Liver (tissue), 9 donors: ENCODE measurements around the gene SLC4A3. TPM values are rescaled to one million over a fixed set of nuclear protein-coding genes. Genes with fewer than 3 reads are reported as not detected.

ENCODE experiments used
- DNase-seq: peaks from one replicate; pipeline ENCODE4 v3.0.0-alpha.2; 2017; ENCODE audit warnings: low spot score
- H3K27ac ChIP-seq, 2 donors: one replicate each; pipeline ENCODE4 v1.7.0; 2013; ENCODE audit warnings: inconsistent platforms in 2 of 2, low read length in 2 of 2, control low read depth in 1 of 2, low read depth in 1 of 2, mild to moderate bottlenecking in 1 of 2
- H3K27me3 ChIP-seq, 4 donors: one replicate each; pipeline versions ENCODE4 v1.6.1 to v1.7.0; 2013; ENCODE audit warnings: low read length in 3 of 4, inconsistent platforms in 1 of 4, mild to moderate bottlenecking in 1 of 4, moderate library complexity in 1 of 4; ENCODE audit not compliant: control insufficient read depth in 4 of 4, insufficient read depth in 4 of 4
- H3K36me3 ChIP-seq, 4 donors: one replicate each; pipeline versions ENCODE4 v1.6.1 to v1.7.0; 2013; ENCODE audit warnings: low read length in 3 of 4, mild to moderate bottlenecking in 3 of 4, low read depth in 1 of 4, moderate library complexity in 1 of 4; ENCODE audit not compliant: control insufficient read depth in 4 of 4, insufficient read depth in 3 of 4
- H3K4me1 ChIP-seq, 4 donors: one replicate each; pipeline versions ENCODE4 v1.6.1 to v1.7.0; 2013; ENCODE audit warnings: low read length in 3 of 4, mild to moderate bottlenecking in 3 of 4, moderate library complexity in 1 of 4; ENCODE audit not compliant: control insufficient read depth in 4 of 4, insufficient read depth in 4 of 4
- H3K4me3 ChIP-seq, 3 donors: one replicate each; pipeline versions ENCODE4 v1.6.1 to v1.7.0; 2013; ENCODE audit warnings: low read length in 3 of 3, control low read depth in 1 of 3, low read depth in 1 of 3, mild to moderate bottlenecking in 1 of 3
- H3K9ac ChIP-seq, 2 donors: one replicate each; pipeline ENCODE4 v1.7.0; 2013; ENCODE audit warnings: low read length in 2 of 2, mild to moderate bottlenecking in 2 of 2, moderate library complexity in 2 of 2, control low read depth in 1 of 2, low read depth in 1 of 2
- H3K9me3 ChIP-seq, 4 donors: one replicate each; pipeline versions ENCODE4 v1.6.1 to v1.7.0; 2013; ENCODE audit warnings: low read length in 3 of 4; ENCODE audit not compliant: control insufficient read depth in 4 of 4
- FOXA1 ChIP-seq: IDR thresholded peaks from 2 replicates; pipeline ENCODE4 v1.6.1; 2016; ENCODE audit warnings: antibody characterized with exemption
- FOXA2 ChIP-seq: IDR thresholded peaks from 2 replicates; pipeline ENCODE4 v1.6.1; 2016; ENCODE audit warnings: antibody characterized with exemption
- GABPA ChIP-seq, 2 donors: IDR thresholded peaks in 1 of 2; conservative IDR thresholded peaks in 1 of 2; 2 replicates each; pipeline ENCODE4 v1.6.1; 2016; ENCODE audit warnings: antibody characterized with exemption in 2 of 2, mild to moderate bottlenecking in 1 of 2, moderate library complexity in 1 of 2
- HNF4A ChIP-seq, 2 donors: conservative IDR thresholded peaks; 2 replicates each; pipeline ENCODE4 v1.6.1; 2016; ENCODE audit warnings: antibody characterized with exemption in 2 of 2, mild to moderate bottlenecking in 2 of 2
- HNF4G ChIP-seq: IDR thresholded peaks from 2 replicates; pipeline ENCODE4 v1.6.1; 2016; ENCODE audit warnings: antibody characterized with exemption
- JUND ChIP-seq, 2 donors: IDR thresholded peaks; 2 replicates each; pipeline ENCODE4 v1.6.1; 2016; ENCODE audit warnings: antibody characterized with exemption in 2 of 2
- NR2F2 ChIP-seq: IDR thresholded peaks from 2 replicates; pipeline ENCODE4 v1.6.1; 2016; ENCODE audit warnings: antibody characterized with exemption
- RAD21 ChIP-seq, 2 donors: IDR thresholded peaks; 2 replicates each; pipeline ENCODE4 v1.6.1; 2016; ENCODE audit warnings: antibody characterized with exemption in 2 of 2, mild to moderate bottlenecking in 2 of 2
- RXRA ChIP-seq, 2 donors: IDR thresholded peaks; 2 replicates each; pipeline ENCODE4 v1.6.1; 2017 to 2018; ENCODE audit warnings: antibody characterized with exemption in 2 of 2, mild to moderate bottlenecking in 1 of 2
- TAF1 ChIP-seq: conservative IDR thresholded peaks from 2 replicates; pipeline ENCODE4 v1.6.1; 2016; ENCODE audit warnings: antibody characterized with exemption, mild to moderate bottlenecking
- YY1 ChIP-seq: IDR thresholded peaks from 2 replicates; pipeline ENCODE4 v1.6.1; 2016; ENCODE audit warnings: antibody characterized with exemption, mild to moderate bottlenecking
- WGBS: extraction: QIAGEN DNeasy Blood & Tissue Kit; methylation state at CpG from one replicate; pipeline ENCODE4 v1.1.7; 2013; 5-methylcytosine and 5-hydroxymethylcytosine counted together
- polyA plus RNA-seq, 2 donors: library from polyadenylated mRNA; stranded (reverse) in 1 of 2; unstranded in 1 of 2; fragments of 200-250 nt in 1 of 2; fragments of >200 nt in 1 of 2; fragmentation: Nextera tagmentation in 1 of 2; extraction: Ambion mirVana in 1 of 2; gene quantifications; one replicate each; pipeline versions ENCODE4 v1.2.1 to v1.2.3, GENCODE V29; 2013 to 2015
- total RNA-seq, 2 donors: library from RNA; depleted of rRNA; stranded (reverse); fragments of >200 nt; gene quantifications; one replicate each; pipeline ENCODE4 v1.2.3, GENCODE V29; 2014
- TF ChIP-seq, protein P1 (sequence below): IDR thresholded peaks from 2 replicates; pipeline ENCODE4 v1.6.1; 2016; ENCODE audit warnings: antibody characterized with exemption
- TF ChIP-seq, protein P2 (sequence below): IDR thresholded peaks from 2 replicates; pipeline ENCODE4 v1.6.1; 2016; ENCODE audit warnings: antibody characterized with exemption
- TF ChIP-seq, protein P3 (sequence below): IDR thresholded peaks from 2 replicates; pipeline ENCODE4 v1.6.1; 2016; ENCODE audit warnings: antibody characterized with exemption
- TF ChIP-seq, protein P4 (sequence below): IDR thresholded peaks from 2 replicates; pipeline ENCODE4 v1.6.1; 2016; ENCODE audit warnings: antibody characterized with exemption, mild to moderate bottlenecking
- TF ChIP-seq, protein P5 (sequence below): fragments of 150-350 bp; IDR thresholded peaks from 2 replicates; pipeline ENCODE4 v1.5.1; 2017; ENCODE audit warnings: improper control_type of control experiment, low read depth, low read length; ENCODE audit not compliant: missing input control
- donor health status: healthy.
- donor health status: healthy.
- donor health status: healthy.
- donor health status: healthy.
- donor health status: healthy.

The SLC4A3 gene
- total and polyA plus RNA-seq, 4 donors = 0.08 to 0.19 (median 0.08) TPM

DNA sequence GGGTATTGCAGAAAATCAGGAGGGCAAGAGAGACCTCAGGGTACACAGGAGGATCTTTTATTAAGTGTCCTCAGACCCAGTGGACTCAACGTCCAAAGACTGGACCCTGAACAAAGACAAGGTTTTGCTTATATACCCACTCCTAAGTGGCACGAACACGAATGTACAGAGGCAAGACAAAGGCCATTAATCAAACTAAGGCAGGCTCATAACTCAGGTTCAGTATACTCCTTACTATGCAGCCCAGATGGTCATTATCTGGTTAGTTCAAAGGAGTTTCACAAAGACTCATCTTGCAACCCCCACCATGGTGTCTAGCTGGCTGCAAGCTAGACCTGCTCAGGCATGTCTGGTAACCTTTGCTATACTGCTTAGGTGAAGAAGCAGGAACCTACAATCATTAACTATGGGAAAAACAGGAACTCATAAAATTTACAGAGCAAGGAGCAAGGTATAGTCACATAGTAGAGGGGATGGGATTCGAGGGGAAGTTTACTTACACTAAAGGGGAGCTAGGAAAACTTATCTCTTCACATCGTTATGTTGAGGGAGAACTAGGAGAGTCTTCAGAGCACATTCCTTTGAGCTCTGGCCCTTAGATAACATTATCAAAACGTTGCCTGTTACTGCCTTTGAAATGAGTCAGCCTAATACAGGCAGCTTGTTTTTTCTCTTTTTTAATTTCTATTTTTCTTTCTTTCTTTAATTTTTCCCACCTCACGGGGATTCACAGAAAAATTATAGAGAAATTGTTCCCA is 33.9 kb downstream of the SLC4A3 start:
- no peaks in the 10 kb centered on the region for H3K27me3 ChIP-seq
- 49% methylated on average over 7 of the region's 7 CpGs for WGBS
- TF ChIP-seq RXRA (IDR thresholded peaks at IDR 0.05) = no peak
- TF ChIP-seq, protein P1, sequence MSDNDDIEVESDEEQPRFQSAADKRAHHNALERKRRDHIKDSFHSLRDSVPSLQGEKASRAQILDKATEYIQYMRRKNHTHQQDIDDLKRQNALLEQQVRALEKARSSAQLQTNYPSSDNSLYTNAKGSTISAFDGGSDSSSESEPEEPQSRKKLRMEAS = no peak
- no peak overlapping the region for H3K9ac ChIP-seq
- no peak overlapping the region for H3K27ac ChIP-seq
- H3K9me3 ChIP-seq = peaks cover 0 to 5% (median 2%) of the 10 kb centered on the region in 4 donors
- no peaks in the 10 kb centered on the region for H3K36me3 ChIP-seq
- H3K4me3 ChIP-seq = no peak overlapping the region
- no peak for DNase-seq
- no peaks in the 10 kb centered on the region for H3K4me1 ChIP-seq

DNA sequence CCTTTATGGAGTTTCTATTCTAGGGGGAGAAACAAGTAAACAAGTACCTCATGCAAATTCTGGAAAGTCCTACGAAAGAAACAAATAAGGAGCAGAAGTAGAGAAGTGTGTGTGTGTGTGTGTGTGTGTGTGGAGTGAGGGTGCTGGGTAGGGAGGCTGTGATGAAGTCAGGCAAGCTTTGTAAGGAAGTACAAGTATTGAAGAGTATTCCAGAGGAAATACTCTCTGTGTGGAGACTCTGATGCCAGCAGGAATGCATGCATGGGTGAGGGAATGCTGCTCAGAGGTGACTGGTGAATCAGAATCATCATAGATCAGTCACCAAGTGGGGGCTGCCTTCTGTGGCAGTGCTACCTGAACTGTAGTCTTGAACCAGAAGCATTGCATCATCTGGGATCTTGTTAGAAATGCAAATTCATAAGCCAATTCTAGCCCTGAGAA is 34.5 kb downstream of the SLC4A3 start:
- WGBS = 72% methylated on average over 1 of the region's 1 CpG

DNA sequence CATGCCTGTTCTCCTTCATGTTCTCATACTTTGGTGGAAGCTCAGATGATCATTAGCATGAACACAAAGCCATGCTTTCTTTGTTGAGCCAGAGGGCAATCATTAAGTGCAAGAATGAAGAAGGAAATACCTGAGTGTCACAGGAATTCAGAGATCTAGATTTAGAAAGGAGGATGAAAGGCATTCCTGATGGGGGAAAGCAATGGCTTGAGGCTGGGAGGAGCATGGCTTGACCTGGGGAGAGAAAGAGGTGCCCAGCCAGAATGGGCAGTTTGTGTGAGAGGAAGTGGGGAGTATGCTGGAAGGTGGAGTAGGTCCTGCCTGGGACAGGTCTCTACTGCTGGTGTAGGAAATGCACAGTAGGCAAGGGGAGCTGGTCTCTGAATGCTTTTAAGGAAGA is 35.1 kb downstream of the SLC4A3 start:
- no peak overlapping the region for H3K9ac ChIP-seq
- DNase-seq = no peak
- no peaks in the 10 kb centered on the region for H3K27me3 ChIP-seq
- no peak overlapping the region for H3K27ac ChIP-seq
- H3K4me1 ChIP-seq = no peaks in the 10 kb centered on the region
- H3K36me3 ChIP-seq = no peaks in the 10 kb centered on the region
- H3K9me3 ChIP-seq = peaks cover 0 to 5% (median 2%) of the 10 kb centered on the region in 4 donors
- H3K4me3 ChIP-seq = no peak overlapping the region
- TF ChIP-seq RXRA (IDR thresholded peaks at IDR 0.05) (no peak), HNF4A (conservative IDR thresholded peaks at IDR 0.05) (no peak), FOXA2 (no peak), HNF4G (no peak), GABPA (IDR thresholded peaks at IDR 0.05 in 1 of 2, conservative IDR thresholded peaks at IDR 0.05 in 1 of 2) (no peak), NR2F2 (no peak), FOXA1 (no peak), YY1 (no peak), TAF1 (no peak), RAD21 (IDR thresholded peaks at IDR 0.05) (no peak)
- TF ChIP-seq, protein P1 = no peak
- TF ChIP-seq, protein P2, sequence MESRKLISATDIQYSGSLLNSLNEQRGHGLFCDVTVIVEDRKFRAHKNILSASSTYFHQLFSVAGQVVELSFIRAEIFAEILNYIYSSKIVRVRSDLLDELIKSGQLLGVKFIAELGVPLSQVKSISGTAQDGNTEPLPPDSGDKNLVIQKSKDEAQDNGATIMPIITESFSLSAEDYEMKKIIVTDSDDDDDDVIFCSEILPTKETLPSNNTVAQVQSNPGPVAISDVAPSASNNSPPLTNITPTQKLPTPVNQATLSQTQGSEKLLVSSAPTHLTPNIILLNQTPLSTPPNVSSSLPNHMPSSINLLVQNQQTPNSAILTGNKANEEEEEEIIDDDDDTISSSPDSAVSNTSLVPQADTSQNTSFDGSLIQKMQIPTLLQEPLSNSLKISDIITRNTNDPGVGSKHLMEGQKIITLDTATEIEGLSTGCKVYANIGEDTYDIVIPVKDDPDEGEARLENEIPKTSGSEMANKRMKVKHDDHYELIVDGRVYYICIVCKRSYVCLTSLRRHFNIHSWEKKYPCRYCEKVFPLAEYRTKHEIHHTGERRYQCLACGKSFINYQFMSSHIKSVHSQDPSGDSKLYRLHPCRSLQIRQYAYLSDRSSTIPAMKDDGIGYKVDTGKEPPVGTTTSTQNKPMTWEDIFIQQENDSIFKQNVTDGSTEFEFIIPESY = no peak
- TF ChIP-seq, protein P3, sequence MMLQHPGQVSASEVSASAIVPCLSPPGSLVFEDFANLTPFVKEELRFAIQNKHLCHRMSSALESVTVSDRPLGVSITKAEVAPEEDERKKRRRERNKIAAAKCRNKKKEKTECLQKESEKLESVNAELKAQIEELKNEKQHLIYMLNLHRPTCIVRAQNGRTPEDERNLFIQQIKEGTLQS = no peak

More for the DNA sequence above, 34.5 kb downstream of the SLC4A3 start:
- H3K9ac ChIP-seq = no peak overlapping the region
- H3K27me3 ChIP-seq = no peaks in the 10 kb centered on the region
- H3K36me3 ChIP-seq = no peaks in the 10 kb centered on the region
- TF ChIP-seq JUND (IDR thresholded peaks at IDR 0.05) (no peak), FOXA1 (no peak), FOXA2 (no peak), NR2F2 (no peak), TAF1 (no peak)
- TF ChIP-seq, protein P4, sequence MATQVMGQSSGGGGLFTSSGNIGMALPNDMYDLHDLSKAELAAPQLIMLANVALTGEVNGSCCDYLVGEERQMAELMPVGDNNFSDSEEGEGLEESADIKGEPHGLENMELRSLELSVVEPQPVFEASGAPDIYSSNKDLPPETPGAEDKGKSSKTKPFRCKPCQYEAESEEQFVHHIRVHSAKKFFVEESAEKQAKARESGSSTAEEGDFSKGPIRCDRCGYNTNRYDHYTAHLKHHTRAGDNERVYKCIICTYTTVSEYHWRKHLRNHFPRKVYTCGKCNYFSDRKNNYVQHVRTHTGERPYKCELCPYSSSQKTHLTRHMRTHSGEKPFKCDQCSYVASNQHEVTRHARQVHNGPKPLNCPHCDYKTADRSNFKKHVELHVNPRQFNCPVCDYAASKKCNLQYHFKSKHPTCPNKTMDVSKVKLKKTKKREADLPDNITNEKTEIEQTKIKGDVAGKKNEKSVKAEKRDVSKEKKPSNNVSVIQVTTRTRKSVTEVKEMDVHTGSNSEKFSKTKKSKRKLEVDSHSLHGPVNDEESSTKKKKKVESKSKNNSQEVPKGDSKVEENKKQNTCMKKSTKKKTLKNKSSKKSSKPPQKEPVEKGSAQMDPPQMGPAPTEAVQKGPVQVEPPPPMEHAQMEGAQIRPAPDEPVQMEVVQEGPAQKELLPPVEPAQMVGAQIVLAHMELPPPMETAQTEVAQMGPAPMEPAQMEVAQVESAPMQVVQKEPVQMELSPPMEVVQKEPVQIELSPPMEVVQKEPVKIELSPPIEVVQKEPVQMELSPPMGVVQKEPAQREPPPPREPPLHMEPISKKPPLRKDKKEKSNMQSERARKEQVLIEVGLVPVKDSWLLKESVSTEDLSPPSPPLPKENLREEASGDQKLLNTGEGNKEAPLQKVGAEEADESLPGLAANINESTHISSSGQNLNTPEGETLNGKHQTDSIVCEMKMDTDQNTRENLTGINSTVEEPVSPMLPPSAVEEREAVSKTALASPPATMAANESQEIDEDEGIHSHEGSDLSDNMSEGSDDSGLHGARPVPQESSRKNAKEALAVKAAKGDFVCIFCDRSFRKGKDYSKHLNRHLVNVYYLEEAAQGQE = no peak
- TF ChIP-seq, protein P5, sequence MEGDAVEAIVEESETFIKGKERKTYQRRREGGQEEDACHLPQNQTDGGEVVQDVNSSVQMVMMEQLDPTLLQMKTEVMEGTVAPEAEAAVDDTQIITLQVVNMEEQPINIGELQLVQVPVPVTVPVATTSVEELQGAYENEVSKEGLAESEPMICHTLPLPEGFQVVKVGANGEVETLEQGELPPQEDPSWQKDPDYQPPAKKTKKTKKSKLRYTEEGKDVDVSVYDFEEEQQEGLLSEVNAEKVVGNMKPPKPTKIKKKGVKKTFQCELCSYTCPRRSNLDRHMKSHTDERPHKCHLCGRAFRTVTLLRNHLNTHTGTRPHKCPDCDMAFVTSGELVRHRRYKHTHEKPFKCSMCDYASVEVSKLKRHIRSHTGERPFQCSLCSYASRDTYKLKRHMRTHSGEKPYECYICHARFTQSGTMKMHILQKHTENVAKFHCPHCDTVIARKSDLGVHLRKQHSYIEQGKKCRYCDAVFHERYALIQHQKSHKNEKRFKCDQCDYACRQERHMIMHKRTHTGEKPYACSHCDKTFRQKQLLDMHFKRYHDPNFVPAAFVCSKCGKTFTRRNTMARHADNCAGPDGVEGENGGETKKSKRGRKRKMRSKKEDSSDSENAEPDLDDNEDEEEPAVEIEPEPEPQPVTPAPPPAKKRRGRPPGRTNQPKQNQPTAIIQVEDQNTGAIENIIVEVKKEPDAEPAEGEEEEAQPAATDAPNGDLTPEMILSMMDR = no peak
- no peak for DNase-seq
- peaks cover 0 to 5% (median 2%) of the 10 kb centered on the region in 4 donors for H3K9me3 ChIP-seq
- H3K27ac ChIP-seq = no peak overlapping the region
- no peak overlapping the region for H3K4me3 ChIP-seq
- H3K4me1 ChIP-seq = no peaks in the 10 kb centered on the region
